ENCODE results near the gene PXMP4. TPM values are rescaled to one million over a fixed set of nuclear protein-coding genes. Genes with fewer than 3 reads are reported as not detected.

The PXMP4 gene
- total RNA-seq, 1 experiment from 2014 or later, result 3.3 TPM

DNA sequence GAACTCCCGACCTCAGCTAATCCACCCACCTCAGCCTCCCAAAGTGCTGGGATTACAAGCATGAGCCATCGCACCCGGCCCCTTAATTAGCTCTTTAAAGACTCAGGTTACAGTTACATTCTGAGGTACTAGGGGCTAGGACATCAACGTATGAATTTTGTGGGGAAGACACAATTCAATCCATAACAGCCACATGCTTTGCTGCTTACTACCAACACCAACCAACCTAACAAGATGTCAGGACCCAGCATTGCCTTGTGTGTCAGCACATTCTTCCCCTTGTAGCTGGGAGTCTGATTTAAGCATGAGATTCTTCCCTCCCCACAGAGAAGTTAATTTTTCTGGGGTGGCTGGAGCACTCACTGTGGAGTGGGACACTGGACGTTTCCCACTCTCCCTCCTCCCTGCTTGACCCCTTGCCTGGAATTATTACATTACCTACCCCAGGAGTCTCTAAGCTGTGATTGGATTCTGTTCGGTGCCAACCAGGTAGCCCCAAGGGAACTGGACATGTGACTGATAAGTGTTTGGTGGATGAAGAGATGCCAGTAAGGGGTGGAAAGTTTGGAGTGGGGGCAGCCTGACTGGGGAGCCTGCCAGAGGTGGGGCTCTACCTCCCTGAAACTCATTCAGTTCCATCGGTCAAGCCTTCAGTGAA, 5.6 kb upstream of the PXMP4 start:
- ChIA-PET CTCF (interaction anchor here (1.2 kb wide), 1 partner anchor 19 kb away, joined by 4 read pairs; no protein-coding TSS in a partner anchor), POLR2A (no interaction called here)
- peaks cover 3% of the 10 kb centered on the region for H3K9me3 Mint-ChIP-seq
- no peak for DNase-seq (ENCODE audit: low spot score)
- no peak for ATAC-seq
- TF ChIP-seq MLX (CRISPR knock-in tag; IDR thresholded peaks at IDR 0.05) (no peak), SOX15 (CRISPR knock-in tag; IDR thresholded peaks at IDR 0.05) (no peak), CTCF (IDR thresholded peaks at IDR 0.05) (no peak), RELA (CRISPR knock-in tag; IDR thresholded peaks at IDR 0.05; ENCODE audit: borderline replicate concordance) (no peak), E2F1 (CRISPR knock-in tag; IDR thresholded peaks at IDR 0.05) (no peak), SP1 (CRISPR knock-in tag; conservative IDR thresholded peaks at IDR 0.05) (no peak), KAT7 (CRISPR knock-in tag; IDR thresholded peaks at IDR 0.05; ENCODE audit: borderline replicate concordance) (no peak), GTF2I (CRISPR knock-in tag; conservative IDR thresholded peaks at IDR 0.05) (no peak), ZNF138 (CRISPR knock-in tag; conservative IDR thresholded peaks at IDR 0.05) (no peak), ZNF423 (CRISPR knock-in tag; IDR thresholded peaks at IDR 0.05) (no peak), GRHL2 (CRISPR knock-in tag; IDR thresholded peaks at IDR 0.05; ENCODE audit: insufficient replicate concordance, severe bottlenecking) (no peak), FOXP1 (CRISPR knock-in tag; IDR thresholded peaks at IDR 0.05; ENCODE audit: borderline replicate concordance) (no peak), STAT6 (CRISPR knock-in tag; conservative IDR thresholded peaks at IDR 0.05; ENCODE audit: low read depth) (no peak), MXD4 (CRISPR knock-in tag; IDR thresholded peaks at IDR 0.05; ENCODE audit: borderline replicate concordance) (no peak), FOXJ3 (CRISPR knock-in tag; IDR thresholded peaks at IDR 0.05; ENCODE audit: borderline replicate concordance) (no peak), AR (CRISPR knock-in tag; IDR thresholded peaks at IDR 0.05) (no peak), CREM (CRISPR knock-in tag; IDR thresholded peaks at IDR 0.05) (no peak), ELF4 (CRISPR knock-in tag; IDR thresholded peaks at IDR 0.05; ENCODE audit: low read depth) (no peak)
- TF ChIP-seq, protein P1, sequence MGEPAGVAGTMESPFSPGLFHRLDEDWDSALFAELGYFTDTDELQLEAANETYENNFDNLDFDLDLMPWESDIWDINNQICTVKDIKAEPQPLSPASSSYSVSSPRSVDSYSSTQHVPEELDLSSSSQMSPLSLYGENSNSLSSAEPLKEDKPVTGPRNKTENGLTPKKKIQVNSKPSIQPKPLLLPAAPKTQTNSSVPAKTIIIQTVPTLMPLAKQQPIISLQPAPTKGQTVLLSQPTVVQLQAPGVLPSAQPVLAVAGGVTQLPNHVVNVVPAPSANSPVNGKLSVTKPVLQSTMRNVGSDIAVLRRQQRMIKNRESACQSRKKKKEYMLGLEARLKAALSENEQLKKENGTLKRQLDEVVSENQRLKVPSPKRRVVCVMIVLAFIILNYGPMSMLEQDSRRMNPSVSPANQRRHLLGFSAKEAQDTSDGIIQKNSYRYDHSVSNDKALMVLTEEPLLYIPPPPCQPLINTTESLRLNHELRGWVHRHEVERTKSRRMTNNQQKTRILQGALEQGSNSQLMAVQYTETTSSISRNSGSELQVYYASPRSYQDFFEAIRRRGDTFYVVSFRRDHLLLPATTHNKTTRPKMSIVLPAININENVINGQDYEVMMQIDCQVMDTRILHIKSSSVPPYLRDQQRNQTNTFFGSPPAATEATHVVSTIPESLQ (CRISPR knock-in tag; IDR thresholded peaks at IDR 0.05), result no peak
- TF ChIP-seq, protein P2, sequence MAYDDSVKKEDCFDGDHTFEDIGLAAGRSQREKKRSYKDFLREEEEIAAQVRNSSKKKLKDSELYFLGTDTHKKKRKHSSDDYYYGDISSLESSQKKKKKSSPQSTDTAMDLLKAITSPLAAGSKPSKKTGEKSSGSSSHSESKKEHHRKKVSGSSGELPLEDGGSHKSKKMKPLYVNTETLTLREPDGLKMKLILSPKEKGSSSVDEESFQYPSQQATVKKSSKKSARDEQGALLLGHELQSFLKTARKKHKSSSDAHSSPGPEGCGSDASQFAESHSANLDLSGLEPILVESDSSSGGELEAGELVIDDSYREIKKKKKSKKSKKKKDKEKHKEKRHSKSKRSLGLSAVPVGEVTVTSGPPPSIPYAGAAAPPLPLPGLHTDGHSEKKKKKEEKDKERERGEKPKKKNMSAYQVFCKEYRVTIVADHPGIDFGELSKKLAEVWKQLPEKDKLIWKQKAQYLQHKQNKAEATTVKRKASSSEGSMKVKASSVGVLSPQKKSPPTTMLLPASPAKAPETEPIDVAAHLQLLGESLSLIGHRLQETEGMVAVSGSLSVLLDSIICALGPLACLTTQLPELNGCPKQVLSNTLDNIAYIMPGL (CRISPR knock-in tag; IDR thresholded peaks at IDR 0.05), result no peak
- peaks cover under 1% of the 10 kb centered on the region; the same call in 1 of the 2 replicates for H3K27me3 Mint-ChIP-seq (ENCODE audit: low read depth)
- H3K4me3 Mint-ChIP-seq, result no peak overlapping the region
- H3K4me1 Mint-ChIP-seq, result no peaks in the 10 kb centered on the region
- no peak overlapping the region for H3K27ac Mint-ChIP-seq
- peaks cover 2% of the 10 kb centered on the region; the same call in 1 of the 2 replicates for H3K36me3 Mint-ChIP-seq

All from WTC11 (cell line).